ENCODE results near the gene EEF2. TPM values are rescaled to one million over a fixed set of nuclear protein-coding genes. Genes with fewer than 3 reads are reported as not detected.

Gene EEF2
- total and polyA plus RNA-seq, 2 donors (not counting 3 experiments of a cell fraction or from before 2014, with no cell fraction given), result 1,496 to 2,318 TPM

DNA sequence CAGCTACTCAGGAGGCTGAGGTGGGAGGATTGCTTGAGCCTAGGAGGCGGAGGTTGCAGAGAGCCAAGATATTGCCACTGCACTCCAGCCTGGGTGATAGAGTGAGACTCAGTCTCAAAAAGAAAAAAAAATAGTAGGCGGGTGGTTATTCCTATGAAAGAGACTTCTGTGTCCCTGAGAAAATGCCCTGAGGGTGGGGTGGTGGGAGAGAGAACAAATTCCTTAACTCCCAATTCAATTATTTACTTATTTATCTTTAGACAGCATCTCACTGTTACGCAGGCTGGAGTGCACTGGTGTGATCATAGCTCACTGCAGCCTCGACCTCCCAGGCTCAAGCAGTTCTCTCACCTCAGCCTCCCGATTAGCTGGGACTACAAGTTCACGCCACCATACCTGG lies 10.3 kb upstream of the EEF2 start:
- Histone ChIP-seq H3K4me2 (ENCODE audit: insufficient read depth, low read length) (no peak overlapping the region), H2AFZ (ENCODE audit: low read depth, low read length) (no peak overlapping the region), H3K4me3 (replicated peaks in 1 of 3; ENCODE audit: insufficient read depth in 1 of 3, low read depth in 1 of 3, low read length in 3 of 3) (no peak overlapping the region), H3K9me3 (replicated peaks; ENCODE audit: control insufficient read depth, insufficient read depth, low read length) (no peaks in the 10 kb centered on the region), H3K36me3 (ENCODE audit: control insufficient read depth in 2 of 2, extremely low read depth in 1 of 2, insufficient read depth in 2 of 2, low read length in 2 of 2) (no peaks in the 10 kb centered on the region), H3K27ac (ENCODE audit: insufficient read depth, low read depth, low read length) (no peak overlapping the region), H3K27me3 (ENCODE audit: control insufficient read depth in 2 of 2, insufficient read depth in 2 of 2, low read length in 2 of 2) (no peaks in the 10 kb centered on the region), H3K79me2 (ENCODE audit: control insufficient read depth, insufficient read depth, low read length) (no peaks in the 10 kb centered on the region), H4K20me1 (replicated peaks; ENCODE audit: control insufficient read depth, extremely low read depth, insufficient read depth, low read length) (no peaks in the 10 kb centered on the region), H3K4me1 (ENCODE audit: control insufficient read depth, extremely low read depth, insufficient read depth, low read length) (no peaks in the 10 kb centered on the region), H3K9ac (replicated peaks; ENCODE audit: extremely low read depth, insufficient read depth, low read length) (no peak overlapping the region), H3K9me1 (replicated peaks; ENCODE audit: control insufficient read depth, extremely low read depth, insufficient read depth, low read length) (no peaks in the 10 kb centered on the region)
- TF ChIP-seq, protein P1, sequence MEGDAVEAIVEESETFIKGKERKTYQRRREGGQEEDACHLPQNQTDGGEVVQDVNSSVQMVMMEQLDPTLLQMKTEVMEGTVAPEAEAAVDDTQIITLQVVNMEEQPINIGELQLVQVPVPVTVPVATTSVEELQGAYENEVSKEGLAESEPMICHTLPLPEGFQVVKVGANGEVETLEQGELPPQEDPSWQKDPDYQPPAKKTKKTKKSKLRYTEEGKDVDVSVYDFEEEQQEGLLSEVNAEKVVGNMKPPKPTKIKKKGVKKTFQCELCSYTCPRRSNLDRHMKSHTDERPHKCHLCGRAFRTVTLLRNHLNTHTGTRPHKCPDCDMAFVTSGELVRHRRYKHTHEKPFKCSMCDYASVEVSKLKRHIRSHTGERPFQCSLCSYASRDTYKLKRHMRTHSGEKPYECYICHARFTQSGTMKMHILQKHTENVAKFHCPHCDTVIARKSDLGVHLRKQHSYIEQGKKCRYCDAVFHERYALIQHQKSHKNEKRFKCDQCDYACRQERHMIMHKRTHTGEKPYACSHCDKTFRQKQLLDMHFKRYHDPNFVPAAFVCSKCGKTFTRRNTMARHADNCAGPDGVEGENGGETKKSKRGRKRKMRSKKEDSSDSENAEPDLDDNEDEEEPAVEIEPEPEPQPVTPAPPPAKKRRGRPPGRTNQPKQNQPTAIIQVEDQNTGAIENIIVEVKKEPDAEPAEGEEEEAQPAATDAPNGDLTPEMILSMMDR (IDR thresholded peaks at IDR 0.05; ENCODE audit: extremely low read depth in 1 of 2, insufficient read depth in 1 of 2, low read depth in 1 of 2, low read length in 2 of 2), result no peak
- TF ChIP-seq MYC (IDR thresholded peaks at IDR 0.05; ENCODE audit: low read depth, low read length) (no peak), GATA2 (IDR thresholded peaks at IDR 0.05; ENCODE audit: insufficient read depth, insufficient read length, low read depth, low read length) (no peak), EZH2 (IDR thresholded peaks at IDR 0.05; ENCODE audit: borderline replicate concordance, low read depth, low read length, severe bottlenecking) (no peak), JUN (IDR thresholded peaks at IDR 0.05; ENCODE audit: borderline replicate concordance, insufficient read depth, insufficient read length, low read depth) (no peak), FOS (IDR thresholded peaks at IDR 0.05; ENCODE audit: borderline replicate concordance, insufficient read depth, low read length) (no peak), POLR2A (IDR thresholded peaks at IDR 0.05; ENCODE audit: low read depth, low read length) (no peak), POLR2AphosphoS5 (IDR thresholded peaks at IDR 0.05; ENCODE audit: insufficient read depth, low read depth, low read length) (no peak)
- TF ChIP-seq, protein P2, sequence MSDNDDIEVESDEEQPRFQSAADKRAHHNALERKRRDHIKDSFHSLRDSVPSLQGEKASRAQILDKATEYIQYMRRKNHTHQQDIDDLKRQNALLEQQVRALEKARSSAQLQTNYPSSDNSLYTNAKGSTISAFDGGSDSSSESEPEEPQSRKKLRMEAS (IDR thresholded peaks at IDR 0.05; ENCODE audit: insufficient read depth, insufficient read length), result no peak
- FAIRE-seq, result no peak
- dilution Hi-C loops (cut with MboI; ENCODE audit: extremely low pct_ligation_motif_present, low sequenced_read_pairs) (no loop called here), intact Hi-C loops (cut with micrococcal nuclease) (no loop called here)
- no TSS peak for BruUV-seq (replicated peaks)
- DNase-seq (ENCODE audit: low read depth, low spot score), result no peak
- ChIA-PET CTCF (interaction anchor here (0.6 kb wide), 1 partner anchor 121 kb away, joined by 3 read pairs; no protein-coding TSS in a partner anchor), POLR2A (interaction anchor here (0.7 kb wide), 1 partner anchor 17 kb away, joined by 7 read pairs; no protein-coding TSS in a partner anchor)
